Measurements from ENCODE around the gene TUSC2.

DNA sequence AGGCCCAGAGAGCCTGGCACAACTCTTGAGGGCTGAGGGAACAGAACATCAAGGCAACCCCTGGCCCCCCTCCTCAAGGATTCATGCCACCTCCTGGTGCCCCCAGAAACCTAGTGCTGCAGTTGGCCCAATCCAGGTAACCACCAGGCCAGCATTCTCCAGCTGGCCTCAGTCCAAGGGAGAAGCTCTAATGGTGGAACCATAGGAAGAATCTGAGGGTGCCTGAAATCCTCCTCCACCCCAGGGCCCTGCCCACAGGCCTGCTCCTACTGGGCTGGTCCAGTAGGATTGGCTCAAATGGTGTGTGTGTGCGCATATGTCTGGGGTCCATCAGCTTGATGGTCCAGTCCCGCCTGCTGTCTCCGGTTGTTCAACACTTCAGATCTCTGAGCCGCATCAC lies 13.2 kb downstream of the TUSC2 start:
- TF ChIP-seq, protein P1, sequence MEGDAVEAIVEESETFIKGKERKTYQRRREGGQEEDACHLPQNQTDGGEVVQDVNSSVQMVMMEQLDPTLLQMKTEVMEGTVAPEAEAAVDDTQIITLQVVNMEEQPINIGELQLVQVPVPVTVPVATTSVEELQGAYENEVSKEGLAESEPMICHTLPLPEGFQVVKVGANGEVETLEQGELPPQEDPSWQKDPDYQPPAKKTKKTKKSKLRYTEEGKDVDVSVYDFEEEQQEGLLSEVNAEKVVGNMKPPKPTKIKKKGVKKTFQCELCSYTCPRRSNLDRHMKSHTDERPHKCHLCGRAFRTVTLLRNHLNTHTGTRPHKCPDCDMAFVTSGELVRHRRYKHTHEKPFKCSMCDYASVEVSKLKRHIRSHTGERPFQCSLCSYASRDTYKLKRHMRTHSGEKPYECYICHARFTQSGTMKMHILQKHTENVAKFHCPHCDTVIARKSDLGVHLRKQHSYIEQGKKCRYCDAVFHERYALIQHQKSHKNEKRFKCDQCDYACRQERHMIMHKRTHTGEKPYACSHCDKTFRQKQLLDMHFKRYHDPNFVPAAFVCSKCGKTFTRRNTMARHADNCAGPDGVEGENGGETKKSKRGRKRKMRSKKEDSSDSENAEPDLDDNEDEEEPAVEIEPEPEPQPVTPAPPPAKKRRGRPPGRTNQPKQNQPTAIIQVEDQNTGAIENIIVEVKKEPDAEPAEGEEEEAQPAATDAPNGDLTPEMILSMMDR (IDR thresholded peaks at IDR 0.05) = no peak
- TF ChIP-seq POLR2A (IDR thresholded peaks at IDR 0.05) = no peak
- TF ChIP-seq POLR2AphosphoS5 (IDR thresholded peaks at IDR 0.05; ENCODE audit: insufficient read depth in 1 of 2, low read depth in 1 of 2) = peak in 1 of 2 donors; percentile 4
